MV-4-11 (cell line): Measurements from ENCODE around the gene DDB1.
A peak's percentile ranks its signal among the peaks of the same experiment; 100 is the strongest.
"Not testable (repeated sequence)": the region's sequence is repeated elsewhere in the genome, so short reads cannot be mapped to it uniquely, and the experiment has no call there.

Source experiments
- DNase-seq: peaks from one replicate; lab custom pipeline; 2025; lab: John Stamatoyannopoulos, UW

Gene DDB1

GRCh38 chr11:61267437-61267841, 65.5 kb downstream of the DDB1 start:
- DNase-seq = no peak

GRCh38 chr11:61266602-61267001, 66.3 kb downstream of the DDB1 start:
- no peak for DNase-seq

GRCh38 chr11:61265357-61265756, 67.5 kb downstream of the DDB1 start:
- no peak for DNase-seq

- DNase-seq = no peak
Observed at GRCh38 chr11:61264795-61265194, 68.1 kb downstream of the DDB1 start.

GRCh38 chr11:61264371-61264770, 68.5 kb downstream of the DDB1 start:
- no peak for DNase-seq

- no peak for DNase-seq
Observed at GRCh38 chr11:61259363-61259762, 73.5 kb downstream of the DDB1 start.

- DNase-seq = no peak
Observed at GRCh38 chr11:61258546-61258945, 74.4 kb downstream of the DDB1 start.

- DNase-seq = peak; percentile 66
Observed at GRCh38 chr11:61256710-61257482, 76.0 kb downstream of the DDB1 start.

GRCh38 chr11:61254403-61255025, 78.4 kb downstream of the DDB1 start:
- DNase-seq = peak; percentile 42

- DNase-seq = peak; percentile 25
Observed at GRCh38 chr11:61252332-61252731, 80.6 kb downstream of the DDB1 start.

- DNase-seq = not testable (repeated sequence)
Observed at GRCh38 chr11:61250796-61251765, 81.8 kb downstream of the DDB1 start.
